ENCODE data around the gene FAM110C.
"Not testable (repeated sequence)": the region's sequence is repeated elsewhere in the genome, so short reads cannot be mapped to it uniquely, and the experiment has no call there.

FAM110C gene

DNA sequence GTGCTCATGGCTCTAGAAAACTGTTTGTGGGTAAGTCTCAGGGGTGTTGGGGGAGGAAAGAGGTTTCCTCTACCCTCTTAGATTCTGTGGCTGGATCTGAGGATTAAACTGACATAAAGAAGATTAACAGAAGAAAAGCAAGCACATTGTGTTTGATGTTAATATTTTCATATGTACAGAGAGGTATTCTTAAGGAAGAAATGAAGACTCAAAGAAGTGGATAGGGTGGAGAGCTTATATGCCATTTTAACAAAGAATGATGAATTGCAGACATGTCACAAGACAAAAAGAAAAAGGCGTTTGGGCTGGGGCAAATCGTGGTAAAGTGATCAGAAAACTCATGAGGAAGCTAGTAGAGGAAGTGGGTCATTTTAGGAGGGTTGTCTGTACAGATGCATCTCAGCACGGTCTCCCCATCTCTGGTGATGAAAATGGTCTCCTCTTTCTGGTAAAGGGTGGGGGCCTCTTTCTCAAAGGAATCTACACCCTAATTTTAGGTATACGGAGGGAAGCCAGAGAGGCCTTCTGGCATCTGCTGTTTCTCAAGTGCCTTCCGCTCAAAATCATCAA, 17.8 kb downstream of the FAM110C start:
- no peak overlapping the region for H3K4me3 ChIP-seq (ENCODE audit: low read depth, low read length)
- DNase-seq (ENCODE audit: low read depth) = no peak
- TF ChIP-seq CTCF (conservative IDR thresholded peaks at IDR 0.05; ENCODE audit: low read depth, low read length) = no peak

DNA sequence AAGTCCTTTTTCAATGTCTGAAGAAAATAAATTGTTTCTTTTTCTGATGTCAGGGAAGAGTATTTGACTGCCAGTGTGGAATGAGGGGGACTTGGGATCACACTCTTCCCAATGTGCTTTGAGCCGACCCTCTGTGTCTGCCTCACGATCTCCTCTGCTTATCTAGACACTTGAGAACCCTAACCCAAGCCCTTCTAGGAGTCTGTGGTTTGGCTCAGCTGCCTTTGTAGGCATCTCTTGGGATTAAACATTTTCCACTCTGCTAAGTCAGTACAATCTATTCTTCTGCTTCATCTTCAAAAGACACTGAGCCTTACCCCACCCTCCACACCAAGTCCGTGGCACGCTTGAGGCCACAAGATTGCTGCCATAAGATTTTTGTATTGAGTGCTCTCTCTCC, 19.4 kb downstream of the FAM110C start:
- no peak for DNase-seq (ENCODE audit: low read depth)
- no peak for TF ChIP-seq CTCF (conservative IDR thresholded peaks at IDR 0.05; ENCODE audit: low read depth, low read length)
- H3K4me3 ChIP-seq (ENCODE audit: low read depth, low read length) = no peak overlapping the region

DNA sequence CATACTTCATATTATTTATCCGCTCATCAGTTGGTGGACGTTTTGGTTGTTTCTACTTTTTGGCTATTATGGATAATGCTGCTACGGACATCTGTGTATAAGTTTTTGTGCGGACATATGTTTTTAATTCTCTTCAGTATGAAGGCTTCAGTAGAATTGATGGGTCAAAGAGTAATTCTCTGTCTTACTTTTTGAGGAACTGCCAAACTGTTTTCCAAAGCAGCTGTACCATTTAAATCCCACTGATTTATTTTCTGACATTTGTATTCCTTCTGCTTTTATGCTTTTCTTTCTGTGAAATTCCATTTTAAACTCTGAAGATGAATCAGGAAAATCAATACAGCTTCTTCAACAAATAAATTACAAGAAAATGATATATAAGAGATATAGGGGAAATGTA, 20.8 kb downstream of the FAM110C start:
- TF ChIP-seq CTCF (conservative IDR thresholded peaks at IDR 0.05; ENCODE audit: low read depth, low read length) = no peak
- H3K4me3 ChIP-seq (ENCODE audit: low read depth, low read length) = no peak overlapping the region
- no peak for DNase-seq (ENCODE audit: low read depth)

GRCh38 chr2:24591-24990, 21.7 kb downstream of the FAM110C start:
- DNase-seq (ENCODE audit: low read depth); H3K4me3 ChIP-seq (ENCODE audit: low read depth, low read length): not testable (repeated sequence)

DNA sequence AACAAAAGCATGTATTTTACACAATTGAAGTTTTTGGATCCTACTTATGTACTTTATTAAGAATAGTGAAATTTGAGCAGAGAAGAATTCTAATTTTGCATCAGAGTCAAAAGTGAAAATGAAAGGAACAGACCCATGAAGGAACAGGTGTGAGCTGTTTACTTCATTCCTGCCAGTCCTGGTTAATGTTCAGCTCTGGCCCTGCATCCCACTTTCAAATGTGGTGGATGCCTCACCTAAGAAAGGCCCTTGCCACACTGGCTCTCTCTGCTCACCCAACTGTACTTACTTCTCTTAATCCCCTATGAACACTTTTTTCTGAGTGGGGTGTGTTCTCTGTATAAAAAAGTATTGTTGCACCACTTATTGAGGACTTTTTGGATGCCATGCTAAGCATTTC, 22.2 kb downstream of the FAM110C start:
- DNase-seq (ENCODE audit: low read depth) = no peak
- H3K4me3 ChIP-seq (ENCODE audit: low read depth, low read length) = no peak overlapping the region
- no peak for TF ChIP-seq CTCF (conservative IDR thresholded peaks at IDR 0.05; ENCODE audit: low read depth, low read length)

- no peak for TF ChIP-seq CTCF (conservative IDR thresholded peaks at IDR 0.05; ENCODE audit: low read depth, low read length)
- DNase-seq (ENCODE audit: low read depth) = no peak
- no peak overlapping the region for H3K4me3 ChIP-seq (ENCODE audit: low read depth, low read length)
Measured at GRCh38 chr2:23283-23682, 23.0 kb downstream of the FAM110C start.

DNA sequence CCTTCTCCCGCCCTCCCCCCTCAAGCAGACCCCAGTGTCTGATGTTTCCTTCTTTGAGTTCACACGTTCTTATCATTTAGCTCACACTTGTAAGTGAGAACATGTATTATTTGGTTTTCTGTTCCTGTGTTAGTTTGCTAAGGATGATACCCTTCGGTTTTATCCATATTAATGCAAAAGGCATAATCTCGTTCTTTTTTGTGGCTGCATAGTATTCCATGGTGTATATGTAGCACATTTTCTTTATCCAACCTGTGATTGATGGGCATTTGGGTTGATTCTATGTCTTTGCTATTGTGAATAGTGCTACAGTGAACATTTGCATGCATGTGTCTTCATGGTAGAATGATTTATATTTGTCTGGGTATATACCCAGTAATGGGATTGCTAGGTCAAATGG, 24.1 kb downstream of the FAM110C start:
- DNase-seq (ENCODE audit: low read depth); H3K4me3 ChIP-seq (ENCODE audit: low read depth, low read length): not testable (repeated sequence)

GRCh38 chr2:20259-20658, 26.0 kb downstream of the FAM110C start:
- H3K4me3 ChIP-seq (ENCODE audit: low read depth, low read length); DNase-seq (ENCODE audit: low read depth): not testable (repeated sequence)

GRCh38 chr2:19505-19904, 26.8 kb downstream of the FAM110C start:
- DNase-seq (ENCODE audit: low read depth) = no peak
- H3K4me3 ChIP-seq (ENCODE audit: low read depth, low read length) = no peak overlapping the region
- no peak for TF ChIP-seq CTCF (conservative IDR thresholded peaks at IDR 0.05; ENCODE audit: low read depth, low read length)
